GM21717 (cell line): Measurements from ENCODE around the gene ULK2.
"Not testable (repeated sequence)": the region's sequence is repeated elsewhere in the genome, so short reads cannot be mapped to it uniquely, and the experiment has no call there.

Experiments used
- ATAC-seq: cut with Tn5 transposase; IDR thresholded peaks from one replicate; pipeline ENCODE4 v1.9.1; 2021; ENCODE audit warnings: mild to moderate bottlenecking, moderate library complexity; ENCODE audit not compliant: unreplicated experiment

The ULK2 gene

GRCh38 chr17:19868079-19868395 is 301 bp upstream of the ULK2 start:
- ATAC-seq: no peak

DNA sequence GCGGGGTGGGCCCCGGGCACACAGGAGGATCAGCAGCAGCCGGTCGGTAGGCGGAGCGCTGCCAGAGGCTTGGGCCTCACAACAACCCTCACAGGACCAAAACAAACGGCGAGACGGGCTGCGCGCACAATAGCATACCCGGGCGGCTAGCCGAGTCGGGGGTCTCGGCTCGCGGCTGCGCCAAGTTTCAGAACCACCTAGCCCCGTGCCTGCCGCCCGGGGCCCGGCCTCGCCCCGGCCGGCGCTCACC is 732 bp downstream of the ULK2 start:
- no peak for ATAC-seq

GRCh38 chr17:19865021-19865420 is 2.7 kb downstream of the ULK2 start:
- no peak for ATAC-seq

DNA sequence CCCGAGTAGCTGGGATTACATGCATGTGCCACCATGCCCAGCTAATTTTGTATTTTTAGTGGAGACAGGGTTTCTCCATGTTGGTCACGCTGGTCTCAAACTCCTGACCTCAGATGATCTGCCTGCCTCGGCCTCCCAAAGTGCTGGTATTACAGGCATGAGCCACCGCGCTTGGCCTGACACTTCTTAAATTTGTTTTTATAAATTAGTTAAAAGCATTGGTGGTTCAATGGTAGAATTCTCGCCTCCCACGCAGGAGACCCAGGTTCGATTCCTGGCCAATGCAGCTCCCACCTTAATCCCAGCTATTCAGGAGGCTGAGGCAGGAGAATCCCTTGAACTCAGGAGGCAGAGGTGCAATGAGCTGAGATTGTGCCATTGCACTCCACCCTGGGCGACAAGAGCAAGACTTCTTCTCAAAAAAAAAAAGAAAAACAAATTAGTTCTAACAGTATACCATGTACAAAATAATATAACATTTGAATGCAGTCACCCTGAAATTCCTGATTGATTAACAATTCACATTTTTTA is 7.0 kb downstream of the ULK2 start:
- not testable (repeated sequence) for ATAC-seq

GRCh38 chr17:19857640-19858039 is 10.1 kb downstream of the ULK2 start:
- ATAC-seq: no peak

DNA sequence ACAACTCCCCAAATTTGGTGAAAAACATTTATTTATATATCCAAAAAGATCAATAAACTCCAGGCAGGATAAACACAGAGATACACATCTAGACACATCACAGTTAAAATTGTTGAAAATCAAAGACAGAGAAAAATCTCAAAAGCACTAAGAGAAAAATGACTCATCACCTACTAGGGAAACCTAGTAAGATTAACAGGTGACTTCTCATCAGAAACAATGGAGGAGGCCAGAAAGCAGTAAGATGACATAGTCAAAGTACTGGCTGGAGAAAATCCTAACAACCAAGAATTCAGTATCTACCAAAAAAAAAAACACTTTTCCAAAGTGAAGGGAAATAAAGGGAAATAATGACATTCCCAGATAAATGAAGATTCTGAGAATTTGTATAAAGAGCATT is 33.8 kb downstream of the ULK2 start:
- ATAC-seq: no peak

- no peak for ATAC-seq
These were observed 37.7 kb downstream of the ULK2 start for GRCh38 chr17:19830061-19830460.

GRCh38 chr17:19812407-19812806 is 55.3 kb downstream of the ULK2 start:
- ATAC-seq: no peak

- ATAC-seq: no peak
These were observed 62.7 kb downstream of the ULK2 start for GRCh38 chr17:19805006-19805405.

GRCh38 chr17:19800571-19800970 is 67.2 kb downstream of the ULK2 start:
- ATAC-seq: no peak

DNA sequence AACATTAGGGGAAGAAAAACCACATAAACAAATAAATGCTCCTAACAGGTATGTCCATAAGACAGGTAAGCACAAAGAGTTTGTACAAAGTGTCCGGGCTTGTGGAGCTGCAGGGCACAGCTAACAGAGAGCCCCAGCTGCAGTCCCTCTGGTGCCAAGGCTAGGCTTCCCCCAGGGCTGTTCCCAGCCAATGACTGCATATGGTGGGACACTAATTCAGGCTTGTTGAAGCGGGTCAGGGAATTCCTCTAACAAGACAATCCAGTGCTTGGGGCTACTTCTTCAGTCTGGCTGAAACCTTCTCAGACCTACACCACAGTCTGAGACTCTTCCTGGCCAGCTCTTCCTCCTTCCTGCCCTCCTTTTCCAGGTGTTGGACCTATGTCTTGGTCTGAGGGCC is 67.9 kb downstream of the ULK2 start:
- no peak for ATAC-seq

DNA sequence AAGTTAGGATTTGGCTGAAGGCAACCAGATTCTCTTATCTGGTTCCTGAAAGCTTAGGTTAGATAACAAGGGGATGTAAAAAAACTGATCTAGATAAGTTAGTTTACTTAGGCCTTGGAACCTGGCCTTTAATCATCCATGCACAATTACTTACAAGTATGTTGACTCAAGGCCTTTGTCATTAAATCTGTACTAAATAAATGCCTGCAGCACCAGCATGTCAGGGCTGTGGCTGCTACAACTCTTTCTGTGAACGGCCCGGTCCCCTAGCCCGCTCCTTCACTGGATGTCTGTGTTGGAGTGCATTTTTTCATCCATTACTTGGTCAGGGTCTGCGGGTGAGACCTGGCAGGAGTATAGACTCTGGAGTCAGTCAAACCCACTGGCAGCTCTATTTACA is 71.3 kb downstream of the ULK2 start:
- no peak for ATAC-seq

DNA sequence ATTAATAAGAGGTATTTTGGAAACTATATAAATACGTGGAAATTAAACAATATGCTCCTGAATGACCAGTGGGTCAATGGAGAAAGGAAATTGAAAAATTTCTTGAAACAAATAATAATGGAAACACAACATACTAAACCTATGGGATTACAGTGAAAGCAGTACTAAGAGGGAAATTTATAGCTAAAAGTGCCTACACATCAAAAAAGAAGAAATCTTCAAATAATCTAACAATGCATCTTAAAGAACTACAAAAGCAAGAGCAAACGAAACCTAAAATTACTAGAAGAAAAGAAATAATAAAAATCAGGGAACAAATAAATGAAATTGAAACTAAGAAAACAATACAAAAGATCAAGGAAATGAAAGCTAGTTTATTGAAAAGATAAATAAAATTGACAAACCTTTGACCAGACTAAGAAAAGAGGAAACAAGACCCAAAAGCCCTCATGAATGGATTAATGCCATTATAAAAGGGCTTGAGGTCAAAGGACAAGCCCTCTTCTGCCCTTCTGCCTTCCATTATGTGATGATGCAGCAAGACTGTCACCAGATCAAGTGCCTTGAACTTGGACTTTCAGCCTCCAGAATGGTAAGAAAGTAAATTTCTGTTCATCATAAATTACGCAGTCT is 75.7 kb downstream of the ULK2 start:
- no peak for ATAC-seq

DNA sequence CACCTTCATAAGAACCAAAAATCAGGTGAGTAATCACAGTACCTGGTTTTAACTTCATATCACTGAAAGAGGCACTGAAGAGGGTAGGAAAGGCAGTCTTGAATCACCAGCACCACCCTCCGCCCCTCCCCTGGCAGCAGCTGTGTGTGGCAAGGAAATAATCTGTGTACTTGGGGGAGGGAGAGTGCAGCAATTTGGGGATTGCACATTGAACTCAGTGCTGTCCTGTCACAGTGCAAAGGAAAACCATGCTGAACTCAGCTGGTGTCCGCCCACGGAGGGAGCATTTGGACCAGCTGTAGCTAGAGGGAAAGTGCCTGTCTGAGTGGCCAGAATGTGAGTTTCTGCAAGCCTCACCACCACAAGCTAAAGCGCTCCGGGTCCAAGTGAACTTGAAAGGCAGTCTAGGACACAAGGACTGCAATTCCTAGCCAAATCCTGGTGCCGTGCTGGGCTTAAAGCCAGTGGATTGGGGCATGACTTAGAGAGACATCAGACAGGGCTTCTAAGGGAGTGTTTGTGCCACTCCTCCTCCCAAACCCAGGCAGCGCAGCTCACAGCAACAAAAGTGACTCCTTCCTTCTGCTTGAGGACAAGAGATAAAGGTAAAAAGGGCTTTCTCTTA is 79.9 kb downstream of the ULK2 start:
- ATAC-seq: no peak

DNA sequence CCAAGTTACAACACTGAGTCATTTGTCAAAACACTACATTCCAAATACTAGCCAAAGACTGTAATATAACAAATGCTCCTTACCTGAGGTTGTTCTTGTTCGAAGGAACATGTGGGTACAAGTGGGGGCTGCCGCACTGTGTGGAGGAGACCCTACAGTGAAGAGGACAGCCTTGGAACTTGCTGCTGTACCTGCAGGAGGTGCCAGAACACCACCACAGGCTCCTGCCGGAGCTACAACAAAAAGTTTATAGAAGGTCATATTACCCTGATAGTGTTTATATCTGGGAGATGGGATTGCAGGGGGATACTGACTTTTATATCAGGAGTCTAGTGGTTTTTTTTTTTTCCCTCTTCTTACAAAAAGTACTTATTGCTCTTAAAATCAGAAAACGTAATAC is 81.9 kb downstream of the ULK2 start:
- no peak for ATAC-seq

GRCh38 chr17:19781488-19782458 is 86.0 kb downstream of the ULK2 start:
- no peak for ATAC-seq

DNA sequence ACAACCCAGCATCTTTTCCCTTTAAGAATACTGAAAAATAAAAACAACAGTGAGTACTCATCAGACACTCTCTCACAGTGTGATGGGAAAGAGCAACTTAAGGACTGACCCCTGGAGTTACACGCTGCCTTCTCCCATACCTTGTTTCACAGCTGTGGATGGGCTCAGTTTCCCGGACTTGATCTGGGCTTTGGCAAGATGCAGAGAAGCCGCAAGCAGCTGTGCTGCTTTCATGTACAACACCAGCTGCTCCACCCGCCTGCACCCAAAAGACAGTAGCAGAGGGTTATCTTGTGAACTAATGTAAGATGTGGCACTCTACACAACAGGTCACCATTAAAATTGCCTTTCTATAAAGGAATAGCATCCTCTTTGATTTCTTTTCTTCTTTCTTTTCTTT is 86.9 kb downstream of the ULK2 start:
- ATAC-seq: no peak

GRCh38 chr17:19773534-19773933 is 94.2 kb downstream of the ULK2 start:
- no peak for ATAC-seq

GRCh38 chr17:19771971-19772630 is 95.6 kb downstream of the ULK2 start:
- ATAC-seq: no peak

- ATAC-seq: no peak
These were observed 96.6 kb downstream of the ULK2 start for GRCh38 chr17:19770985-19771735.
